Small intestine (tissue), 7 donors: ENCODE data around the gene GJC2. TPM values are rescaled to one million over a fixed set of nuclear protein-coding genes. Genes with fewer than 3 reads are reported as not detected.

ENCODE experiments used
- DNase-seq, 2 donors: peaks; one replicate each; pipeline versions ENCODE4 v3.0.0 to v3.0.0-alpha.2; 2013
- FAIRE-seq: peaks from 2 replicates; lab custom pipeline; 2012; peaks lifted over from hg19 to GRCh38; lab: Jason Lieb, UNC
- H3K27ac ChIP-seq, 3 donors: one replicate each; pipeline ENCODE4 v1.5.1; 2013; ENCODE audit warnings: low read length in 2 of 3, mild to moderate bottlenecking in 2 of 3, control low read depth in 1 of 3, inconsistent platforms in 1 of 3, low read depth in 1 of 3, moderate library complexity in 1 of 3
- H3K27me3 ChIP-seq, 3 donors: one replicate each; pipeline ENCODE4 v1.6.1; 2013; ENCODE audit warnings: low read length in 3 of 3, inconsistent platforms in 1 of 3; ENCODE audit not compliant: control insufficient read depth in 3 of 3, insufficient read depth in 3 of 3
- H3K36me3 ChIP-seq, 3 donors: one replicate each; pipeline ENCODE4 v1.6.1; 2013; ENCODE audit warnings: low read length in 3 of 3, inconsistent platforms in 1 of 3, low read depth in 1 of 3, mild to moderate bottlenecking in 1 of 3, moderate library complexity in 1 of 3; ENCODE audit not compliant: control insufficient read depth in 3 of 3, insufficient read depth in 2 of 3
- H3K4me1 ChIP-seq, 3 donors: one replicate each; pipeline ENCODE4 v1.6.1; 2013; ENCODE audit warnings: low read length in 2 of 3, inconsistent platforms in 1 of 3, low read depth in 1 of 3, mild to moderate bottlenecking in 1 of 3, moderate library complexity in 1 of 3; ENCODE audit not compliant: control insufficient read depth in 3 of 3, insufficient read depth in 2 of 3
- H3K4me3 ChIP-seq, 3 donors: one replicate each; pipeline ENCODE4 v1.5.1; 2013; ENCODE audit warnings: low read length in 3 of 3, control low read depth in 1 of 3, inconsistent platforms in 1 of 3, low read depth in 1 of 3, mild to moderate bottlenecking in 1 of 3, moderate library complexity in 1 of 3
- H3K9me3 ChIP-seq, 2 donors: one replicate each; pipeline ENCODE4 v1.6.1; 2013; ENCODE audit warnings: low read depth in 1 of 2, low read length in 1 of 2; ENCODE audit not compliant: control insufficient read depth in 2 of 2, insufficient read depth in 1 of 2
- WGBS, 3 donors: extraction: QIAGEN DNeasy Blood & Tissue Kit; methylation state at CpG; one replicate each; pipeline ENCODE4 v1.1.7; 2013; 5-methylcytosine and 5-hydroxymethylcytosine counted together
- polyA plus RNA-seq, 4 donors: library from polyadenylated mRNA; stranded (reverse) in 3 of 4; unstranded in 1 of 4; fragments of 200-250 nt in 3 of 4; fragments of 120-200 nt in 1 of 4; gene quantifications; one replicate each; pipeline versions ENCODE4 v1.2.1 to v1.2.3, GENCODE V29; 2013
- donor health status: healthy with polysubstance abuse.
- donor health status: control.
- donor health status: control.
- donor health status: Bipolar disorder and iron deficiency.
- donor health status: healthy.

The GJC2 gene
- polyA plus RNA-seq, 4 donors: 0.27 to 1.4 (median 0.99) TPM; not detected in 1

DNA sequence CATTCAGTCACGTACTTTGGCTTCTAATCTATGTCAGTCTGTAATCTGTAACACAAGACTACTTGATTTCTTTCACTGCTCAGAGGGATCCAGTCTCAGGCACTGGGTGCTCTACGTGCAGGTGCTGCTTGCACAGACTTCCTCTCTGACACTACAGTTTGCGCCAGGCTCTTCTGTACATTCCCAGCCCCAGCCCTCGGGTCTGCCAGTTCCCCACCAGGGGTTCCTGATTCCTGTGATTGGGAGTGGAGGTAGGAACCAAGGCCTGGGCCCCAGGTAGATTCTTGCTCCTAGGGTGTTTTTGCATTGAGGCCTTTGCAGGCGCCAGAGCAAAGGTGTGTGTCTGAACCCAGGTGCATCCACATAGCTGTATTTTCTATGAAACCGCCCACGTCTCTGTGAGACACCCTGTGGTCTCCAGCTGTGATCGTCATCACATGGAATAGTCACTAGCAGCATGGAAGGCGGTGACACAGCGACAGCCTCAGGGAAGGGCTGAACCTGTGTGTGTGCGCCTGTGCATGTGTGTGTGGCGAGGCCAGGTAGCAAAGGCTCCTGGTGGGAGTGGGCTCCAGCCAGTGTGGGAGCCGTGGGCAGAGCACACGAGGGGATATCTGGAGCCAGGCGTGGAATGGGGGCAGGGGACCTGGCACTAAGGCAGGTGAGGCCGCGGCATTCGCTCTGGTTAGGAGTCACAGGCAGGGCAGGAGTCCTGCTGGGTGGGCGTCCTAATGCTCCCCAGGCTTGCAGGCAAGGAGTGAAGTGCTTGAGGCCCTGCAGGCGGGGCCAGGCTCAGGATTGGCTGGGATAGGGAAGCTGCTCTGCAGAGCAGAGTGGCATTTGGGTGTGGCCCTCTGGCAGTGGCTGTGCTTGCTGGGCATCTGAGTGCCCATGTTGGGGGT, 5.2 kb downstream of the GJC2 start:
- DNase-seq (no peak), FAIRE-seq (no peak)
- H3K27me3 ChIP-seq: peaks cover 0 to 26% (median 4%) of the 10 kb centered on the region in 3 donors
- H3K27ac ChIP-seq: no peak overlapping the region
- WGBS, 3 donors: 78 to 80% (median 79%) methylated on average over 18 to 20 of the region's 20 CpGs
- peaks cover 0 to 33% (median 0%) of the 10 kb centered on the region in 3 donors for H3K36me3 ChIP-seq
- no peak overlapping the region for H3K4me3 ChIP-seq
- no peaks in the 10 kb centered on the region for H3K9me3 ChIP-seq
- peaks cover 0 to 31% (median 0%) of the 10 kb centered on the region in 3 donors for H3K4me1 ChIP-seq

DNA sequence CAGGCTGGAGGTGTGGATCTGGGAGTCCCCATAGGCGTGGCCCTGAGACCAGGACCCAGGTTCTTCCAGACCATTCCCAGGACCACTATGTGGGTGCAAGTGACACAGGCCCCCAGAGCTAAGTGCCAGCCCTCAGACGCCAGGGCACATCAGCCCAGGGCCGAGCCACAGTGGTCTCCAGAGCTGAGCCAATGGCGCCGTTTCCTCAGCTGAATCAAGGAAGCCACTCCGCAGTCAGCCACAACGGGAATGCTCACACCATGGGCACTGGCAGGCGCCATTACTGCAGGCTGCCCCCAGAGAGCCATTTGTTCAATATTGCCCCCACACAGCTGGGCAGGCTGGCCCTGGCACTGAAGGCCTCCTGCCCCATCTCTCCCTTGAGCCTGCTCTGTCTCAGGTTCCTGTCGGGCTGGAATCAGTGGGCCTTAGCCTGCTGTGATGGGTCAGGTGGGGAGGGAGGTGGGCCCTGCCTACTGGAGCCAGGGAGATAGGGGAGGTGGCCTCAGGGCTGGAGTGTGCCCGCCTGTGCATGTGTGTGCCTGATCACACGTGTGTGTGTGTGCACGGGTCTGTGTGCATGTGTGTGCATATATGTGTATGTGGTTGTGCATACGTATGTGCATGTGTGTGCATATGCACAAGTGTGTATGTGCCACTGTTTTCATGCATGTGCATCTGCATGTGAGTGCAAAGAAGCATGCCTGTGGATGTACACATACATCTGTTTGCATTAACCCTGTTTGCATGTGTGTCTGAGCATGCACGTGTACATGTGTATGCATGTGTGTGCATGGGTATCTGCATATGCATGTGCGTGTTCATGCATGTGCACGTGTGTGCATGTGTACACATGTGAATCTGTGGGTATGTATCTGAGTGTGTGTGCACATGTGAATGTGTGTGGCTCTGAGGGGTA, 6.1 kb downstream of the GJC2 start:
- DNase-seq (no peak), FAIRE-seq (no peak)
- peaks cover 0 to 26% (median 4%) of the 10 kb centered on the region in 3 donors for H3K27me3 ChIP-seq
- H3K36me3 ChIP-seq: peaks cover 0 to 27% (median 0%) of the 10 kb centered on the region in 3 donors
- no peak overlapping the region for H3K4me3 ChIP-seq
- no peak overlapping the region for H3K27ac ChIP-seq
- WGBS, 3 donors: 86 to 90% (median 86%) methylated on average over 16 of the region's 16 CpGs
- no peaks in the 10 kb centered on the region for H3K9me3 ChIP-seq
- peaks cover 0 to 24% (median 0%) of the 10 kb centered on the region in 3 donors for H3K4me1 ChIP-seq

DNA sequence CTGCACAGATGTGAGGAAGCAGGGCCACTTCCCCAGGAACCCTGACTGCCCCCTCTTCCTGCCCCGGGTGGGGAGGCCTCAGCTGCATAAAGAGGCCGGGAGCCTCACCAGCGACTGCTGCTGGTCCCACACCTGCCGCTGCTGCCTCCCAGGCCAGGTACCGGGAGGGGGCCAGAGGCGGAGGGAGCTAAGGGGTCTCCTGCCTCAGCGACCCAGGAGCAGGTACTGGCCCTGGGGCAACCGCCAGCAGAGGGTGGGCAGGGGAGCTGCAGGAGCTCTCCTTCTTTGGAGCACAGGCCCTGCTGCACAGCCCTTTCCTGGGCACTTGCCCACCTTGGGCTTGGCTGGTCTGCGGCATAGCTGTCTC, 6.8 kb downstream of the GJC2 start:
- peaks cover 0 to 26% (median 4%) of the 10 kb centered on the region in 3 donors for H3K27me3 ChIP-seq
- H3K4me3 ChIP-seq: no peak overlapping the region
- no peaks in the 10 kb centered on the region for H3K9me3 ChIP-seq
- peaks cover 0 to 21% (median 0%) of the 10 kb centered on the region in 3 donors for H3K36me3 ChIP-seq
- no peak overlapping the region for H3K27ac ChIP-seq
- H3K4me1 ChIP-seq: peaks cover 0 to 24% (median 0%) of the 10 kb centered on the region in 3 donors
- DNase-seq (no peak), FAIRE-seq (no peak)
- 62 to 73% (median 62%) methylated on average over 9 of the region's 9 CpGs for WGBS, 3 donors

DNA sequence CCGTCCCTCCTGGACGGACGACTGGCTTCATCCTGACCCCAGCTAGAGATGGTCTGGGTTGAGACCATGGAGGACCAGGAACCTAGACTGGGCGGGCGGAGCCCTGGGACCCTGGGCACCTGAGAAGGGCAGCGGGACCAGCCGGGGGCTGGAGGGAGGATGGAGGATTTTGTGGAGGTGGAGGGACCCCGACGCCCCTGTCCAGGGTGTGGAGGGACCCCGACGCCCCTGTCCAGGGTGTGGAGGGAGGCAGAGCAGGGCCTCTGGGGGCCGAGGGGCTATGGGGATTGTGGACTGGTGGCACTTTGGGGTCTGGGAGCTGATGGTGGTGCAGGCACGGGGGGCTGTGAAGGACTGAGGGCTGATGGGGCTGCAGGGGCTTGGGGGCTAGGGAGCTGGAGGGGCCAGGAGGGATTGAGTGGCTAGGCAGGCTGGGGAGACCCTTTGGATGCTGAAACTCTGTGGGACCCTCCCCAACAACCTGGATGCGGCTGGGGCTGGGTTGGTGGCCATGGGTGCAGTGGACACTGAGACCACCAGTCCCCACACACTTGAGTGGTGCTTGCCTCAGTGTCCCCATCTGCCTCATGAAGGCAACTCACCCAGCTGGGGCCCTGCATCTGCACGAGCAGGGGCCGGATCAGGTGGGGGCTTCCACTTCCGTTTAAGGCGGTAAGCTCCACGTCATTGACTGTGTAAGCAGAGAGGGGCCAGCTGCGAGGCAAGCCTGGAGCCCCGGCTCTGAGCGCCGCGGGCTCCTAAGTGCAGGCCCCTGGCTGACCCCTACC, 7.4 kb downstream of the GJC2 start:
- no peak for FAIRE-seq
- H3K27ac ChIP-seq: no peak overlapping the region

DNA sequence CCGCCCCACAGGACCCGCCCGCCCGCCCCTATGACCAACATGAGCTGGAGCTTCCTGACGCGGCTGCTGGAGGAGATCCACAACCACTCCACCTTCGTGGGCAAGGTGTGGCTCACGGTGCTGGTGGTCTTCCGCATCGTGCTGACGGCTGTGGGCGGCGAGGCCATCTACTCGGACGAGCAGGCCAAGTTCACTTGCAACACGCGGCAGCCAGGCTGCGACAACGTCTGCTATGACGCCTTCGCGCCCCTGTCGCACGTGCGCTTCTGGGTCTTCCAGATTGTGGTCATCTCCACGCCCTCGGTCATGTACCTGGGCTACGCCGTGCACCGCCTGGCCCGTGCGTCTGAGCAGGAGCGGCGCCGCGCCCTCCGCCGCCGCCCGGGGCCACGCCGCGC, 8.0 kb downstream of the GJC2 start:
- H3K27ac ChIP-seq: no peak overlapping the region
- DNase-seq: no peak
- peaks cover 0 to 8% (median 0%) of the 10 kb centered on the region in 3 donors for H3K36me3 ChIP-seq
- no peaks in the 10 kb centered on the region for H3K9me3 ChIP-seq
- H3K27me3 ChIP-seq: peaks cover 0 to 26% (median 4%) of the 10 kb centered on the region in 3 donors
- 51 to 64% (median 58%) methylated on average over 41 to 43 of the region's 43 CpGs for WGBS, 3 donors
- no peak for FAIRE-seq
- peaks cover 0 to 24% (median 0%) of the 10 kb centered on the region in 3 donors for H3K4me1 ChIP-seq
- H3K4me3 ChIP-seq: no peak overlapping the region

More for the DNA sequence above, 7.4 kb downstream of the GJC2 start:
- no peak for DNase-seq
- H3K4me1 ChIP-seq: peaks cover 0 to 24% (median 0%) of the 10 kb centered on the region in 3 donors
- H3K36me3 ChIP-seq: peaks cover 0 to 14% (median 0%) of the 10 kb centered on the region in 3 donors
- H3K4me3 ChIP-seq: no peak overlapping the region
- 66 to 83% (median 67%) methylated on average over 20 to 24 of the region's 24 CpGs for WGBS, 3 donors
- peaks cover 0 to 26% (median 4%) of the 10 kb centered on the region in 3 donors for H3K27me3 ChIP-seq
- H3K9me3 ChIP-seq: no peaks in the 10 kb centered on the region

DNA sequence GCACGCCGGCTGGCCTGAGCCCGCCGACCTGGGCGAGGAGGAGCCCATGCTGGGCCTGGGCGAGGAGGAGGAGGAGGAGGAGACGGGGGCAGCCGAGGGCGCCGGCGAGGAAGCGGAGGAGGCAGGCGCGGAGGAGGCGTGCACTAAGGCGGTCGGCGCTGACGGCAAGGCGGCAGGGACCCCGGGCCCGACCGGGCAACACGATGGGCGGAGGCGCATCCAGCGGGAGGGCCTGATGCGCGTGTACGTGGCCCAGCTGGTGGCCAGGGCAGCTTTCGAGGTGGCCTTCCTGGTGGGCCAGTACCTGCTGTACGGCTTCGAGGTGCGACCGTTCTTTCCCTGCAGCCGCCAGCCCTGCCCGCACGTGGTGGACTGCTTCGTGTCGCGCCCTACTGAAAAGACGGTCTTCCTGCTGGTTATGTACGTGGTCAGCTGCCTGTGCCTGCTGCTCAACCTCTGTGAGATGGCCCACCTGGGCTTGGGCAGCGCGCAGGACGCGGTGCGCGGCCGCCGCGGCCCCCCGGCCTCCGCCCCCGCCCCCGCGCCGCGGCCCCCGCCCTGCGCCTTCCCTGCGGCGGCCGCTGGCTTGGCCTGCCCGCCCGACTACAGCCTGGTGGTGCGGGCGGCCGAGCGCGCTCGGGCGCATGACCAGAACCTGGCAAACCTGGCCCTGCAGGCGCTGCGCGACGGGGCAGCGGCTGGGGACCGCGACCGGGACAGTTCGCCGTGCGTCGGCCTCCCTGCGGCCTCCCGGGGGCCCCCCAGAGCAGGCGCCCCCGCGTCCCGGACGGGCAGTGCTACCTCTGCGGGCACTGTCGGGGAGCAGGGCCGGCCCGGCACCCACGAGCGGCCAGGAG, 8.6 kb downstream of the GJC2 start:
- peak in 1 of 2 donors; percentile 48 for DNase-seq
- Histone ChIP-seq H3K27me3 (peaks cover 0 to 26% (median 4%) of the 10 kb centered on the region in 3 donors), H3K4me3 (no peak overlapping the region), H3K4me1 (peaks cover 0 to 30% (median 1%) of the 10 kb centered on the region in 3 donors), H3K9me3 (no peaks in the 10 kb centered on the region), H3K36me3 (peaks cover 0 to 4% (median 0%) of the 10 kb centered on the region in 3 donors), H3K27ac (no peak overlapping the region)
- WGBS, 3 donors: 33 to 45% (median 41%) methylated on average over 53 to 98 of the region's 98 CpGs
- FAIRE-seq: no peak

DNA sequence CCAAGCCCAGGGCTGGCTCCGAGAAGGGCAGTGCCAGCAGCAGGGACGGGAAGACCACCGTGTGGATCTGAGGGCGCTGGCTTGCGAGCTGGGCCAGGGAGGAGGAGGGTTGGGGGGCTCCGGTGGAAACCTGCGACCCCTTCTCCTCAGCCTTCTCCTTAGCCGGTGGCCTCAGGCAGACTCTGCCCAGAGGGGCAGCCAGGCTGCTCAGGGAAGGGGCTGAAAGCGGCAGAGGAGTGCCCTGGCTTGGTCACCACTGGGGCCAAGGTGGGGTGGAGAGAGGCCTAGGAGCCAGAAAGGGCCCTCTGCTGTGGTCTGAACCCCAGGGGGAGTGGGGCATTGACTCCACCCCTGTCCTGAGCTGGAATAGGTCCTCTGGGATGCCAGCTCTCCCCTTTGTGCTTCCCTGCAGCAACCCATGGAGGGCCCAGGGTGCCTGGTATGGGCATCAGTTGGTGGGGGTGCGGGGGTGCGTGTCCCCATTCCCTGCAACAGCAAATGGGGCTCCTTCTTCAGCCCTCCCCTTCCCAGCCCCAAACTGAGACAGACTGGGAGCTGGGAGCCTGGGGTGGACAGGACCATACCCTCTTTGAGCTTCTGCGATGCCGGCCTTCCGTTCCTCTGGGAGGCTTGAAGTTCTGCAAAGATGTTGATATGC, 9.4 kb downstream of the GJC2 start:
- Histone ChIP-seq H3K4me3 (no peak overlapping the region), H3K27me3 (peaks cover 0 to 26% (median 4%) of the 10 kb centered on the region in 3 donors), H3K4me1 (peaks cover 0 to 36% (median 2%) of the 10 kb centered on the region in 3 donors), H3K9me3 (no peaks in the 10 kb centered on the region), H3K36me3 (peaks cover 0 to 2% (median 0%) of the 10 kb centered on the region in 3 donors), H3K27ac (no peak overlapping the region)
- DNase-seq: no peak
- WGBS, 3 donors: 76 to 91% (median 82%) methylated on average over 6 to 14 of the region's 14 CpGs
- FAIRE-seq: no peak
